ENCODE data around the gene TANGO6.

Gene TANGO6

DNA sequence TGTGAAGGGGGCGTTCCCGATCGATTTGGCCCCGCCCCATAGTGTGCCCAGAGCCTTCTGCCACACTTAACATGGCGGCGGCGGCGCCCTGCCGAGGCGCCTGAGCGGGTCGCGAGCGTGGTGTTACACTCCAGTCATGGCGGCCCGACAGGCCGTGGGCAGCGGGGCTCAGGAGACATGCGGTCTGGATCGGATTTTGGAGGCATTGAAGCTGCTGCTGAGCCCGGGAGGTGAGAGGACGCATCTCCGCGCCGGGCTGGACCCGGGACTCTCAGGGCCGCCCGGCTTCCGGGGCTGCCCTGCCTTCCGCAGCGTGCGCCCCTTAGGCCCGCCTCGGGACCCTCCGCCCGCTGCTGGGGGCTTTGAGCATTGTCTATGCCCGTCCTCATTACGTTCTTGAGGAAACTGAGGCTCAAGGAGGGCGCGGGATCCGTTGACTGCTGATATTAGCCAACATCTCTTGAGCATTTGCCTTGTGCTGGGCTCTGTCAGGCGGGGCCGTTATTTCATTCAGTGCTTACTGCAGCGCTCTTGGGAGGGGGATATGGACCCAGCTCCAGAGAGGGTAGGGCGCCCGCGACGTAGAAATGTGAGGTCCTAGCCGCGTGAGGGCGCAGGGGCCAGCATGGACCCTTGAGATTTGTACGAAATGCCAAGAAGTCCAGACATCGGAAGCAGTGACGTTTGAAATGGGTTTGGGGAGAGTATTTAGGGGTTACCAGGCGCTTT is at the start of gene TANGO6:
TSS of gene TANGO6 (plus strand) at position 50 of the 729 bp plus-strand sequence. CDS start at position 137, 87 bp downstream.
- H3K9me3 ChIP-seq (replicated peaks; ENCODE audit: insufficient read depth, low read length): no peaks in the 10 kb centered on the region
- H3K9me2 ChIP-seq (replicated peaks; ENCODE audit: insufficient read depth, low read length): no peaks in the 10 kb centered on the region
- H3K79me2 ChIP-seq (ENCODE audit: low read length): peaks cover 5% of the 10 kb centered on the region; the same call in 1 of the 2 replicates
- peak within 1 kb of the TSS; percentile 90 for H3K9ac ChIP-seq (ENCODE audit: low read length)
- H4K20me1 ChIP-seq (ENCODE audit: insufficient read depth, low read length): no peaks in the 10 kb centered on the region
- no peaks in the 10 kb centered on the region for H3F3A ChIP-seq (ENCODE audit: insufficient read depth, low read length)
- TF ChIP-seq, protein P1, sequence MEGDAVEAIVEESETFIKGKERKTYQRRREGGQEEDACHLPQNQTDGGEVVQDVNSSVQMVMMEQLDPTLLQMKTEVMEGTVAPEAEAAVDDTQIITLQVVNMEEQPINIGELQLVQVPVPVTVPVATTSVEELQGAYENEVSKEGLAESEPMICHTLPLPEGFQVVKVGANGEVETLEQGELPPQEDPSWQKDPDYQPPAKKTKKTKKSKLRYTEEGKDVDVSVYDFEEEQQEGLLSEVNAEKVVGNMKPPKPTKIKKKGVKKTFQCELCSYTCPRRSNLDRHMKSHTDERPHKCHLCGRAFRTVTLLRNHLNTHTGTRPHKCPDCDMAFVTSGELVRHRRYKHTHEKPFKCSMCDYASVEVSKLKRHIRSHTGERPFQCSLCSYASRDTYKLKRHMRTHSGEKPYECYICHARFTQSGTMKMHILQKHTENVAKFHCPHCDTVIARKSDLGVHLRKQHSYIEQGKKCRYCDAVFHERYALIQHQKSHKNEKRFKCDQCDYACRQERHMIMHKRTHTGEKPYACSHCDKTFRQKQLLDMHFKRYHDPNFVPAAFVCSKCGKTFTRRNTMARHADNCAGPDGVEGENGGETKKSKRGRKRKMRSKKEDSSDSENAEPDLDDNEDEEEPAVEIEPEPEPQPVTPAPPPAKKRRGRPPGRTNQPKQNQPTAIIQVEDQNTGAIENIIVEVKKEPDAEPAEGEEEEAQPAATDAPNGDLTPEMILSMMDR (IDR thresholded peaks at IDR 0.05; ENCODE audit: low read length): peak; percentile 33
- TF ChIP-seq EZH2phosphoT487 (IDR thresholded peaks at IDR 0.05; ENCODE audit: low read length): no peak
- no peak for TF ChIP-seq EZH2 (optimal IDR thresholded peaks at IDR 0.05; ENCODE audit: low read depth, low read length)
- peak within 1 kb of the TSS; percentile 96 for H3K4me2 ChIP-seq (ENCODE audit: low read depth, low read length)
- H2AFZ ChIP-seq (ENCODE audit: low read length): peak within 1 kb of the TSS; percentile 98
- no peaks in the 10 kb centered on the region for H3K4me1 ChIP-seq (ENCODE audit: low read length)
- peak within 1 kb of the TSS; percentile 93 for H3K4me3 ChIP-seq (ENCODE audit: low read length)
- peak within 1 kb of the TSS; percentile 33; the same call in 1 of the 2 replicates for H3K27ac ChIP-seq (ENCODE audit: low read length)
- H3K36me3 ChIP-seq (replicated peaks; ENCODE audit: insufficient read depth, low read length): no peaks in the 10 kb centered on the region
- DNase-seq: peak; percentile 84
- H3K27me3 ChIP-seq (replicated peaks; ENCODE audit: insufficient read depth, low read length): no peaks in the 10 kb centered on the region

DNA sequence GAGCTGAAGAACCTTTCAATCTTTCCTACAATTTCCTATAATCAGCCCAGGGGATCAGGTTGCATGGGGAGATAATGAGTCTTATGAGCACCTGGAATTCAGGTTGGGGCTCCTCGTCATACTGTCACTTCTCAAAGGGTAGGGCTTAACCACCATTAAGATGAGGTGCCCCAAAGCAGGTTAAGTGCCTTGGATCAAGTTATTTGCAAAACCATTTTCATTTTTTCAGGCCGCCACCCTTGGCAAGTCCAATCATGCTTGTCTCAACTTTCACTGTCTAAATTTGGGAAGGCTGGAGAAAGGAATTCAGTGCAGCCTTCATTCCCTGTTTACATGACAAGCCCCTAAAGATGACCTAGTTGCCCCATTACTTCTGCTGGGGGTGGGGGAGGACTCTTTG is 44.9 kb upstream of the TANGO6 start:
- H3K27ac ChIP-seq (ENCODE audit: low read length): no peak overlapping the region
- no peak overlapping the region for H3K4me3 ChIP-seq (ENCODE audit: low read length)
- H3K79me2 ChIP-seq (ENCODE audit: low read length): no peaks in the 10 kb centered on the region
- no peaks in the 10 kb centered on the region for H3K4me1 ChIP-seq (ENCODE audit: low read length)
- H3K9me2 ChIP-seq (replicated peaks; ENCODE audit: insufficient read depth, low read length): no peaks in the 10 kb centered on the region
- H3K27me3 ChIP-seq (replicated peaks; ENCODE audit: insufficient read depth, low read length): no peaks in the 10 kb centered on the region
- no peaks in the 10 kb centered on the region for H3K36me3 ChIP-seq (replicated peaks; ENCODE audit: insufficient read depth, low read length)
- no peaks in the 10 kb centered on the region for H3K9me3 ChIP-seq (replicated peaks; ENCODE audit: insufficient read depth, low read length)
- DNase-seq: no peak
- no peaks in the 10 kb centered on the region for H3F3A ChIP-seq (ENCODE audit: insufficient read depth, low read length)
- TF ChIP-seq EZH2 (optimal IDR thresholded peaks at IDR 0.05; ENCODE audit: low read depth, low read length) (no peak), EZH2phosphoT487 (IDR thresholded peaks at IDR 0.05; ENCODE audit: low read length) (no peak)
- TF ChIP-seq, protein P1 (IDR thresholded peaks at IDR 0.05; ENCODE audit: low read length): no peak
- no peak overlapping the region for H3K4me2 ChIP-seq (ENCODE audit: low read depth, low read length)
- H3K9ac ChIP-seq (ENCODE audit: low read length): no peak overlapping the region
- H4K20me1 ChIP-seq (ENCODE audit: insufficient read depth, low read length): no peaks in the 10 kb centered on the region
- H2AFZ ChIP-seq (ENCODE audit: low read length): no peak overlapping the region

DNA sequence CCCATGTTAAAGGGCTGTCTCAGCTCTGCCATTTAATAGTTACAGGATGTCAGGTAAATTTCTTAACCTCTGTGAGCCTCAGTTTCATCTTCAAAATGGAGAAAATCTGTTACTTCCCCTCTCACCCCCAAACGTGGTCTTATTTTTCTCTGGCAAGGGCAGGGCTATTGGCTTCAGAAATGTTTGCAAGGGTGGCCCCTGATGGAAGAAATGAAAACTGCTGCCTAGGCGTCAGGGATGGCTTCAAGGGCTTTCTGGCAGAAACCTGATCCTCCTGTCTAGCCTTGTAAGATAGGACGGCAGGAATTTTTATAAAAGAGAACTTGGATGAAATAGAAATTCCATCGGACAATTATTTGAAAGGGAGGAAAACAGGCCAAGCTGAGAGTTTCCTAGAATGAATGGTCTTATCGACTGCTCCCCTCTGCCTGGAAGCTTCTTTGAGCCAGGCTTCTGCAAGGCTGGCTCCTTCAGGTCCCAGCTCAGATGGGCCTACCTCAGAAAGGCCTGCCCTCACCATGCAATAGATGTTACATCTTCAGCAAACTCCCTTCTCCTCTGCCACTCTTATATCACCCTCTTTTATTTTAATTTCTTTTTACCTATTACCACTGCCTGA is 43.0 kb upstream of the TANGO6 start:
- Histone ChIP-seq H3K27ac (ENCODE audit: low read length) (no peak overlapping the region), H3K4me1 (ENCODE audit: low read length) (no peaks in the 10 kb centered on the region), H3K4me2 (ENCODE audit: low read depth, low read length) (no peak overlapping the region), H3K79me2 (ENCODE audit: low read length) (no peaks in the 10 kb centered on the region), H4K20me1 (ENCODE audit: insufficient read depth, low read length) (no peaks in the 10 kb centered on the region), H3K9me2 (replicated peaks; ENCODE audit: insufficient read depth, low read length) (no peaks in the 10 kb centered on the region), H3K4me3 (ENCODE audit: low read length) (no peak overlapping the region), H3K36me3 (replicated peaks; ENCODE audit: insufficient read depth, low read length) (no peaks in the 10 kb centered on the region), H3K9me3 (replicated peaks; ENCODE audit: insufficient read depth, low read length) (no peaks in the 10 kb centered on the region), H3F3A (ENCODE audit: insufficient read depth, low read length) (no peaks in the 10 kb centered on the region), H3K27me3 (replicated peaks; ENCODE audit: insufficient read depth, low read length) (no peaks in the 10 kb centered on the region), H3K9ac (ENCODE audit: low read length) (no peak overlapping the region), H2AFZ (ENCODE audit: low read length) (no peak overlapping the region)
- peak; percentile 51 for DNase-seq
- no peak for TF ChIP-seq EZH2phosphoT487 (IDR thresholded peaks at IDR 0.05; ENCODE audit: low read length)
- TF ChIP-seq, protein P1 (IDR thresholded peaks at IDR 0.05; ENCODE audit: low read length): peak; percentile 77

Data from MM.1S (cell line).